Amniotic stem cell (primary cell): ENCODE data around the gene TMEM222.

Experiments used
- DNase-seq: peaks from one replicate; lab custom pipeline; 2025; lab: John Stamatoyannopoulos, UW

The TMEM222 gene

DNA sequence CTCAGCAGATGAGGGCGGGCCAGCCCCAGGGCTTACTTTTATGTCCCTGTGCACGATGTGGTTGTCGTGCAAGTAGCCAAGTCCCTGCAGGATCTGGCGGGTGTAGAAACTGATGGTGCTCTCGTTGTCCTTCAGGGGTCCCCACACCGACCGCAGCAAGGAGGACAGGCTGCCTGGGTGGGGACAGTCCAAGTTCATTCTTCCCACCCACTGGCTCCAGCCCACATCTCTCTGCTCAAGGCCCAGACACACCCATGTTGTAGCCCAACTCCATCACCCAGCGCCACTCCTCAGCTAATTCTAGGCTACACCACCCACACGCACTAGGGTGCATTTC lies 37.8 kb downstream of the TMEM222 start:
- DNase-seq: no peak

DNA sequence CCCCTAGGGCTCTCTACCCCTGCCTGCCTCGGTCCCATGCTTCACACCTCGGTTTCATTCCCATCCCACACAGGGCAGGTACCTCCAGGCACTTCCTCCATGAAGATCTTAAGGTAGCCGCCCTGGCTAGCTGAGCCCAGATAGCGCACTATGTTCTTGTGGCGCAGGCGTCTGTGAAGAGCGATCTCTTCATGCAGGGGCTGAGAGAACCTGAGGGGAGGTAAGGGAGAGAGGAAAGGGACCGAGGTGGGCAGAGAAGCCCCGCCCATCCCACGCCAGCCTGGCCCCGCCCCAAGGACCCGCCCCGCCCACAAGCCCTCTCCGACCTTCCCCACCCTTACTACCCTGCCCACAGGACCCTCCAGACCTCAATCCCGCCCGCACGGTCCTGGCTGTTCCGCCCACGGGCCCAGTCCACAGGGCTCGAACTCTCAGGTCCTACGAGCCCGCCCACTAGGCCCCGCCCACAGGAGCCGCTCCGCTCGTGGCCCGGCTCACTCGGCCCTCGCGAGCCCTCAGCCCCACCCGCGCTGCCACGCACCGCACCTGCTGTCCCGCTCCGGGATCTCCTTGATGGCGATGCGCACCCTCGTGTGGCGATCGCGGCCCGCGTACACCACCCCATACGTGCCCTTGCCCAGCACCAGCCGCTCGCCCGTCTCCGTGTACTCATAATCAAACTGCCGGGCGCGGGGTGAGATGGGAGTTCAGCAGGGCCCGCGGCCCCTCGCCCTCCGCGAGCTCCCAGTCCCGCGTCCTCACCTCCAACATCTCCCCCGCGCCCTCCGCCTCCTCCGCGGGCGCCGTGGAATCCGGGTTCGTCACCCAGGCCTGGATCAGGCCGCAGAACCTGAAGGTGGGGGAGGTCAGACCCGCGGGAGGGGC lies 38.4 kb downstream of the TMEM222 start:
- DNase-seq: no peak

DNA sequence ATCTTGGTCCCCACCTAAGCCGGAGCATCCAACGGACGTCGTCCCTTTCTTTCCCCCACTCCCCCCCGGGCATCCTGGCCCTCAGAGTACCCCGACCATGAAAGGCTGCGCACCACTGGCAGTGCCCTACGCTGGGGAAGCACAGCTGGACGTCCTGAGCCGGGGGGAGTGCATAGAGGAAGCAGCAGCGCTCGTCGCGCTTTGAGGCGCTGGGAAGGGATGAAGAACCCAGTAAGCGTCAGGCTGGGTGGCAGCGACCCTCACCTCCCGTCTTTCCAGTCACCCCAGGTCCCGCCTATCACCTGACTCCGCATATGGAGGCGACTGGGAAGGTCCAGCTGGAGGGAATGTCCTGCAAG lies 39.1 kb downstream of the TMEM222 start:
- DNase-seq: no peak

DNA sequence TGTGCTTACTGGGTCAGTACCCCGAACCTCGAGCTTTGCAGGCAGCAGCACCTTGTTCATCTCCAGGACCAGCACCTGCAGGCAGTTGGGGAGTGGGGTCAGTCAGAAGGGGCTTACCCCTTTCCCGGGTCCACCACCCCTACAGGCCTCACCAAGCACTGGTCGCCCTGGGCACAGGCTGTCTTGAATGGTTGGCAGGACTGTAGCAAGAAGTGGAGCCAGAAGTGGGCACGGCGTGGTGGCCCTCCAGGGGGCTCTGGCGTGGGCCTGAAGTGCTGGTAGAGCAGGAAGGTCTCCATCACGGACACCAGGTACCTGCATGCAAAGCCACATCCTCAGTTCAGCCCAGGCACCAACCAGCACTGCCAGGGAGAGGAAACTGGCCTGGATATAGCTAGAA lies 39.6 kb downstream of the TMEM222 start:
- DNase-seq: no peak

DNA sequence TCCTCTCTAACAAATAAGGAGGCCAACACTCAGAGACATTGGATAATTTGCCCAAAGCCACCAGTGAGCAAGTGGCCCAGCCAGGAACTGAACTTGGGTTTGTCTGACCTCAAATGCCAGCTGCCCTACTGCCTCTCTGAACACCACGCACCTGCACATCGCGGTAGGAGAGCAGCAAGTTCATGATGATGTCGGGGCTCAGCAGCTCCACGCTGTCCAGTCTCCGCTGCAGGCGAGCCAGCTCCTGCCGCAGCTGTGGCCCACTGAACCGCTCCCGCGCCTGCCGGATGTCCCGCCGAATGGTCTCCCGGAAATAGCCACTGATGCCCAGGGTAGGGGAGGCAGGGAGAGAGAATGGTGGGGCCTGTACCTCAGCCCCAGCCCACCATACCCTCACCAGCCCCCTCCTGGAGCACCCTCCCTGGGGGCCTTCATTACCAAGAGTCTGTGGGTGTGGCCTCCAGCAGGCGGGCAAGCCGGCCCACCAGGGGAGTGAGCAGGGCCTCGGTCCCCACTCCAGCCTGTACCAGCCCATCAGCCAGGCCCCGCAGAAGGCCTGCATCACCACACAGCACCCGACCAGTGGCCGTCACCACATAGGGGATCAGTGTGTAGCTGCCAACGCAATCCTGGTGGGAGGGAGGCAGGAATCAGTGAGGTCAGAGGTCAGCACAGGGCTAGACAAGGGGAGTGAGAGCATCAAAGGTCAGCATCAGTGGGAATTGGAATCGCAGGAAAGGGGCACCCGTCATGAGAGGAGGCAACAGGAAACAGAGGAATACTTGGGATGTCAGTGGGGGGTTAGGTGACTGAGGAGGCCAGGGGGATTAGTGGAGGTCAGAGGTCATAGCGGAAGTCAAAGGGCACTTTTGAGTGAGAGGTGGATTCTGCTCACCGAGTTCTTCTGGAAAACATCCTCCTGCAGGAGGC lies 42.1 kb downstream of the TMEM222 start:
- DNase-seq: no peak

DNA sequence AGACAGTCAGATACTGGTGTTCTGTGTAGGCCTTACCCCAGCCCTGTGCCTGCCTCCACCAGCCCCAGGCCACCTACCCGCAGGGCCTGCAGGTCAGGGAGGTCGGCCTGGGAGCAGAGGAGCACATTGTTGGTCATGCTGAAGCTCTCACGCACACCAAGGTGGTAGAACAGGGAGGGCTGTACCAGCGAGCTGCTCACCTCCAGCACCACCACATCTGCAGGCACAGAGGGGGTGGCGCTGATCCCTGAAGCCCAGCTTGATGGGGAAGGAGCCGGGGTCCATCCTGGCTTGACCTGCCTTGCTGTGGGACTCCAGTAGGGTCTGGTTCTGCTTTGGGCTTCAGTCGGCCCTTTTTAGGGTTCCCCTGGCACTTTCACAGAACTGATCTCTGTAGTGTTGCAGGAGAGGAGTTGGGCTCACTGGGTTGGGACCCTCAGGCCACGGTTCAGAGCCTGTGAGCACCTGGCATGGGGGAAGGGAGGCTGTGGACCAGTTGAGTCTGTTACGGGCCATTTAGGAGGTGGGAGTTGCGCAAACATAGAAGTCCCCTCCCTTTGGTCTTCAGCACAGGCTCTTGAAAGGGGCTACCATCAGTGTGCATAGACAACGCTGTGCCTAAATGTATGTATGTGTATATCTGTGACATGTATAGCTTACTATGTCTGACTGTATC lies 42.9 kb downstream of the TMEM222 start:
- DNase-seq: no peak

DNA sequence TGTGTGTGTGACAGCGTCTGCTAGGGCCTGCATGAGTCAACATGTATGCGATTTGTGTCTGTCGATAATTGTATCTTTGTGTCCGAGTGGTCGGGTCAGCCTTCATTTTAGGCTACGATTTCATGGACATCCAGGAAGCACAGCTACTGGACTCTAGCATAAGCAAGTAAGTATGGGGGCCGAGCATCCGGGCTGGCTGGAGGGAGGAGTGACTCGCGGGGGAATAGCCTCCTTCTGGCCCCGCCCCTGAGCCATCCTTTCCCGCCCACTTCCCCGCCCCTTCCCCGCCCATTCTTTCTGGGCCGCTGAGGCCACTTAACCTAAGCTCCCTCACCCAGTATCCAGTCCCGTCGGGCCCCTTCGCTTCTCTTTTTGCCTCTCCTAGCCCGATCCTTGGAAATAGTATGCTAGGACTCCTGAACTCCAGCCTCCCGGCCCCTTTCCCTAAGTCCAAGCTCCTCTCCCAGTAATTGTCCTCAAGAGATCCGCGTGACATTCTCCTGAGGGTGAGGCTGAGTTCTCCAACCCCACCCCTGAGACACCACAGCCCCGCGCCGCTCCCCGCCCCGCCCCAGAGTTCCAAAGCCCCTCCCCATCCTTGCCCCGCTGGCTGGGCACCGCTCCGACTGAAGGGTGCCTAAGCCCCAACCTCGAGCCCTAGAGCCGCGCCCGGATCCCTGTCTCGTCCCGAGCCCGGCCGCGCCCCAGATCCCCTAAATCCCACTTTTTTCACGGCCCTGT lies 43.6 kb downstream of the TMEM222 start:
- peak; percentile 83 for DNase-seq

DNA sequence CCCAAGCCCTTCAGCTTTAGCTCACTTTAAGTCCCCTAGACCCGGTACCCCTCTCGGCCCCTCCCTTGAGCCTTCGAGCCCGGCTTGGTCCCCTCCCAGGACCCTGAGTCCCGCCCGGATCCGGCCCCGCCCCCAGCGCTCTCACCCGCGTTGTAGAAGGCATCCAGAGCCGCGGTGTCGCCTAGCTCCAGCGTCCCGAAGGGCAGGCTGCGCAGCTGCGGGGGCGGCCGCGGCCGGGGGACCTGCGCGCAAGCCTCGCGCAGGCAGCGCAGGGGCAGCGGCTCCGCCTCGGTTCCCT lies 44.1 kb downstream of the TMEM222 start:
- no peak for DNase-seq

DNA sequence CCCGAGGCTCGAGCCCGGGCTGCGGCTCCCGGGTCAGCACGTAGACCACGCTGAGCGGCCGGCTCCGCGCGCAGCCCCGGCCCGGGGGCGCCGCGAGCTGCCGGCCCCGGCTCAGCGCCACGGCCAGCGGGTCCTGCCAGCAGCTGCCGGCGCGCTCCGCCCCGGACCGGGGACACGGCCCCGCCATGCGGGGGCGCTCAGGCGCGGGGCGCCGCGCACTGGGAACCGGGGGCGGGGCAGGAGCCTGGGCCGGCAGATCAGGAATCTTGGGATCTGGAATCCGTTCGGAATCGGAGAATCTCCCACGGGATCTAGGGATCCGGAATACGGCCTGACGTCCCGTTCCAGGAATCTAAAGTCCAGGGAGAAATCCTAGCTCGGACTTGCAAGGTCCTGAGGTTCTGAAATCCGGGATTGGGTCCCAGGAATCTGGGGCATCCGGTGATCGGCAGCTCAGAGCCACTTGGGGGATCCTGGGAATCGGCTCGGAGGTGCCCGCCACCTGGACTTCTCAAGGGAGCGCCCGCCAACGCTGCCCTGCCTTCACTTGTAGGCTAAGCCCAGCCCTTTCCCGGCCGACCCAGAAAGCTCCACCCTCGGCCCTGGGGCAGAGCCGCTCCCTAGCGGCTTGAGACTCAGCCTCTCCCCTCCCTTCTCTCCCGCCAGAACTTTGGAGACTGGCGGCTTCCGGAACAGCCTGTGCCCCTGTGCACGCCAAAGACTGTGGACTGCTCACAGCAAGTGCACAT lies 44.6 kb downstream of the TMEM222 start, which contains the start of gene MAP3K6:
TSS of gene MAP3K6 (minus strand) at position 551 of the 749 bp plus-strand sequence. CDS start at position 187, 364 bp downstream.
- peak; percentile 63 for DNase-seq

DNA sequence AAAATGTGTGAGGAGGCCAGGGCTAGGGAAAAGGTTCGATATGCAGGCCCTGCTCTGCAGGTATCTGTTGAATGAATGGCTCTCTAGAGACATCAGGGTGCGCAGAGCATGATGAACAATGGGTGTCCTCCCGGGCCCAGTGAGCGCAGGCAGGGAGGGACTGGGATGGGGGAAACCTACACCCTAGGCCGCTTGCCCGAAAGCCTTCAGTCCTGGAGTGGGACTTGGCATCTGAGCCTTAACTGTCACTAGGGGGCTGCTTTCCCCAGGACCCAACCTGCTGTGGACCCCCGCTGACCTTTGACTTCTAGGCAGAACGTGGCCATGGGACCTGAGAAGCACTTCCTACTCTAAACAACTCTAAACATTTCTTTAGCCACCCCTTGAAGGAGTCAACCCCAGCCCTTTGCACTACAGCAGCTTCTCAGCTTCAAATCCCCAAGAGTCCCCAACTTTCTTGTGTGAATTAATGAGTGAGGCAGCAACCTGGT lies 45.2 kb downstream of the TMEM222 start:
- DNase-seq: no peak

DNA sequence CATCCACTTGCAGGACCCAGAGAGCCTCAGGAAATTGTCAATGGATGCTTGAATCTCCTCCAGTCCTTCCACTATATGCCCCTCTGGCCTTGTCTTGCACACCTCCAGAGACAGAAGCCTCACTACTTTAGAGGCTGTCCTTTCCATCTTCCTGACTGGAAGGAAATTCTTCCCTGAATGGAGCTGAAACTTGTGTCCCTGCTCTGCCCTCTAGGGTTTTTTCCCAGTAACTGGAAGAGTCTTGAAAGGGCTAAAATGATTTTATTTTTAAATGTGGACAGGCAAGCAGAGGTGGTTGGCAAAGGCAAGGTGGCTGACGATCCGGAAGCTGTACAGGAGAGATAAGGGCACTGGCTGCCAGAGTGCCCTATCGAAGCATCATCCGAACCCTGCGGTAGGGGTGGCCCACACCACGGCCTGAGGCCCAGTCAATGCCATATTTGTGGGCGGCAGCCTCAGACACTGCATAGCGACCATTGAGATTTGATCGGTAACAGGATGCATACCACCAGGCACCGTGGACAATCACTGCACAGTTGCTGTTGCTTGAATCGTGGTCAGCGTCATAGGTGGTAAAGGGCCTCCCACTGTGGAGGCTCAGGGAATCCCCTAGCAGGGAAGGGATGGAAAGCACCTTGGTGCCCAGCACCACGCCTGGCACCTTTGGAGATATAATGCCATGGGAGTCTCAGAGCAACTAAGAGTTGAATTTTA lies 47.1 kb downstream of the TMEM222 start:
- no peak for DNase-seq

DNA sequence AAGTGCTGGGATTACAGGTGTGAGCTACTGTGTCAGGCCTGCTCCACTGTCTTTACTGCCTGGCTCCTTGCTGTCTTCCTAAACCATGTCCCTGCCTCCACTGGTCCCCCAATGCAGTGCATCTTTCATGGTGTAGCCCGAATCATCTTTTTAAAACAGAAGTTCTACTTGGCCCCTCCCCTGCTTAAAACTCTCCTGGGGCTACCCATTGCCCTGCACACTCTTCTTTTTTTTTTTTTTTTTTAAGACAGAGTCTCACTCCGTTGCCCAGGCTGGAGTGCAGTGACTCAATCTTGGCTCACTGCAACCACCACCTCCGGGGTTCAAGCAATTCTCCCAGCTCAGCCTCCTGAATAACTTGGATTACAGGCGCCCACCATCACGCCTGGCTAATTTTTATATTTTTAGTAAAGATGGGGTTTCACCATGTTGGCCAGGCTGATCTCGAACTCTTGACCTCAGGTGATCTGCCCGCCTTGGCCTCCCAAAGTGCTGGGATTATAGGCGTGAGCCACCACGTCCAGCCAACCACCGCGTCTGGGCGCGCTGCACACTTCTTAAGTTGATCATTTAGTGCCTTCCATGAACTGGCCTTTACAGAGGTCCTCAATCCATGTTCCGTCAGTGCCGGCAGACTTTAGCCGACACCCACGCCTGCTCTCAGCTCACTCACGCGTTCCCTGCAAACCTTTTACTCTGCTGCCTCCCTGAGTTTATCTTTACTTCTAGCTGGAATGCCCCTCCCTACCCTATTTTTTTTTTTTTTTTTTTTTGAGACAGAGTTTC lies 50.3 kb downstream of the TMEM222 start:
- no peak for DNase-seq

DNA sequence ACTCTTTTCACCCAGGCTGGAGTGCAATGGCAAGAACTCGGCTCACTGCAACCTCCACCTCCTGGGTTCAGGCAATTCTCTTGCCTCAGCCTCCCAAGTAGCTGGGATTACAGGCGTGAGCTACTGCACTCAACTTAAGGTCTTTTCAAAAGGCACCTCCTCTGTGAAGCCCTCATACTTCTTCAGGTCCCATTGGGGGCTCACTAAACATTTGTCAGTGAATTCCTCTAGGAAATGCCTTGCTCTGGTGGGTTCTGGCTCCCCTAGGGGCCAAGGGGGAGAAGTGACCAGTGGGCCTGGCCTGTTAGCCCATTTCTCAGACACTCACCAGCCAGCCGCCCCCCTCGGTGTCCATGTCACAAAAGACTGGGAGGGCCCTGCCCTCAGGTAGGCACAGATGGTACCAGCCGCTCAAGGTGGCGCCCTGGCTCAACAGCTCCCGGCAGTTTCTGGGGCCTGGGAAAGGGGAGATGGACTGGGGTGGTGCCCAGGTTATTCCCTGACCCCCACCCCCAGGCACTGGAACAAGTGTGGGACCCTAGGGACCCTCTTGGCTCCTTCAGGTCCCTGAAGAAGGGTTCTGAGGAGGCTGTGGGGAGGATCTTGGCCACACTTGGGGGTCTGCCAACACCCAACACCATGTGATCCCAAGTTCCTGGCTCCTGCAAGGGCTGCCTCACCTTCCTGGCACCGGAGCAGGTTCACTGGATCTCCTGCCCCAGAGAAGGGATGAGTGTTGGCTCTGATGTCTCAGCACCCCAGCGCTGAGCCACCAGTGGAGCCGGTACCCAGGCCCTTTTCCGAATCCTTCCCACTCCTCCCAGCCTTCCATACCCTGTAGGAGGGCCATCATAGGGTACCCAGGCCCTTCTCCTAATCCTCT lies 51.1 kb downstream of the TMEM222 start:
- no peak for DNase-seq

DNA sequence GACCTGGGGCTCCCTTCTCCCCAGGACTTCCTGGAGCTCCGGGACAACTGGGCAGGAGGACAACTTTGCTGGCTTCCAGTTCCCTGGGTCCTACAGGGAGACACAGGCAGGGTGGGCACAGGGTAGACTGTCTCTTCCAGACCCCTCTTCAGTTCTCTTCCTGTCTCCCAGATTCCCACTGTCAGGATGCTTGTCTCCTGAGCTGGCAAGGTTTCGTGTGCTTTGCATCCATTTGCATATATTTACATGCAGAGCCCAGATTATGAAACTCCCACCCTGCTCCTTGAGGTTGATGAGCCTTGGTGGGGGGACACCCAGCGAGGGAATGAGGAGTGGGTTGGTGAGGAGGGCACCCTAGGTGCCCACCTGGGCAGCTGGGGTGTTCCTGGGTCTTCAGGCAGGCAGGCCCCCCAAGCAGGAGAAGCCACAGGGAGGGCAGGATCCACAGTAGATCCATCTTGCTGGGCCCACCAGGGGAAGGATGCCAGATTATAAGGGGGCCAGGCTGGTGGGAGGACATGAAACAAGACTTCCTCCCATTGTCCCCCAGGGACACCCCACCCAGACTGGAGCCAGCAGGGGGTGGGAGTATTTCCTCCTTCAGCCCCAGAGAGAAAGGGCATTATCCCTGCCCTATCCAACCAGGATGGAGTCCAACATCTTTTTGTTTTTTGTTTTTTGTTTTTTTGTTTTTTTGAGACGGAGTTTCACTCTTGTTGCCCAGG lies 52.6 kb downstream of the TMEM222 start, which contains the start of gene FCN3:
TSS of gene FCN3 (minus strand) at position 463 of the 725 bp plus-strand sequence. CDS start at position 457, 6 bp downstream.
- DNase-seq: no peak

DNA sequence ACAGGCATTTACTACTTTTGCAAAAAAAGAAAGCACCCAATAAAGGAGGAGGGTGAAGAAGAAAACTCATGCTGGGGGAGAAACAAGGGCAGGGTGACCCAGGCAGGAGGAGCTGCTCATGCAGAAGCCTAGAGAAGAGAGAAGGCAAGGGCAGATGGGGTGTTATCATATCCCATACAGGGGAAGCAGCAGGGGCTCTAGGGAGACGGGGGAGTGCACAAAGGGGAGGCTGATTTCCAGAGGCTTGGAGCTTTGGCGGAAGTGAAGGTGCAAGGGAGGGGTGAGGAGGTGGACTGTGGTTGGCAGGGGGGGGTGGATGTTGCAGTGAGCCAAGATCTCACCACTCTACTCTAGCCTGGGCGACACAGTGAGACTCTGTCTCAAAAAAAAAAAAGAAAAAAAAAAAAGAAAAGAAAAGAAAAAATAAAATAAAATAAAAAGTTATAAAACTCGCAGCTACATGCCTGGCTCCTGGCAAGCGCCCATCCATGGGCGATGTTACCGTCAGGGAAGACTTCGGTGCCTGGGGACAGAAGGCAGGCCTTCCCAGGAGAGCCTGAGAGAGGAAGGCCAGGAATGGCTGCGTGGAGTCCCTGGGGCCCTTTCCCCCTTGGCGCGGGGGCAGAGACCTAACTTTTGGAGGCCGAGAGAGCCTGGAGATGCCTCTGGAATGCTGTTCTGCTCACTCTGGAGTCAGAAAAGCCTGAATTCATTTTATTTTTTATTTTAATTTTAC lies 56.0 kb downstream of the TMEM222 start:
- DNase-seq: no peak

DNA sequence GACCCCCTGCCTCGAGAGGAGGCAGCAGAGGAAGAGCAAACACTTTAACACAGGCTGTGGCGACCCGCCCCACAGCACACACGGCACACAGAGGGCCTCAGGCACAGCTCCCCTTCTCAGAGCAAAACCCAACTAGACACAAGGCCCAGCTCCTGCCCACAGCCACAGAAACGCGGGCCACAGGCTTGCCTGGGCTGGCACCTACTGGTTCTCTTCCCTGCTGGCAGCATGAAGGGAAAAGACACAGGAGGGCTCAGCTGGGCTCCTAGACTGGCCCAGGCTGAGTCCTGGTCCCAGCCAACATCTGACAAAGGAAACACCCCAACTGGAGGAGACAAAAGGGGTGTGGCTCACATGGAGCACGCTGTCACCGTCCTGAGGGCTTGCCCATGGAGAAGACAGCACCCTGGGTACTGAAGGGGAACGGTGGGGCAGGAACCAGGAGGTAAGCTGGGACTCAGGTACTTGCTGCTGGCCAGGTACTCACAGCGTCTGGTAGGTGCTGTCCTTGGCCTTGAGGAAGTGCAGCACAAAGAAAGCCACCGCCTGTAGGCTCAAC lies 57.7 kb downstream of the TMEM222 start:
- no peak for DNase-seq

DNA sequence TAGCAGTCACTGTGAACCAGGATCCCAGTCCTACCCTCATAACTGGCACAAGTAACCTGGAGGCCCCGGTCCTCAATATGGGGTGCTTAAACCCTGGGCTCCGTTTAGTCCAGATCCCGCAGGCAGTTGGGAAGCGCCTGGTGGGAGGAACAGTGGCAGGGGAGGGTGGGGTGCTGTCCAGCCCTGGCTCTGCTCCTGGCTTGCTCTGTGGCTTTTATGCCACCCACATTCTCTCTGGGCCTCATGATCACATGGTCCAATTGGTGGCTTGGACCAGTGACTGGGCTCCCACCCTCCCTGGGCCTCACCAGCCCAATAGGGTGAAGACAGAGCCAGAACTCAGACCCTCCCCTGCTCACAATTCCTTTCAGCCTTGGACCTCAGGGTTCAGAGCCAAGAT lies 58.3 kb downstream of the TMEM222 start:
- DNase-seq: no peak
